Right lobe of liver (tissue), 6 donors: ENCODE data around the gene TPT1. TPM values are rescaled to one million over a fixed set of nuclear protein-coding genes. Genes with fewer than 3 reads are reported as not detected.
"Not testable (repeated sequence)": the region's sequence is repeated elsewhere in the genome, so short reads cannot be mapped to it uniquely, and the experiment has no call there.

ENCODE experiments used
- ATAC-seq, 4 donors: fragments of 200-7000 bp; cut with Tn5 transposase; one replicate each; pipeline ENCODE4 v1.9.1; 2020; ENCODE audit warnings: mild to moderate bottlenecking in 4 of 4, moderate library complexity in 4 of 4
- DNase-seq, 3 donors: peaks; one replicate each; pipeline ENCODE4 v3.0.0-alpha.2; 2020
- H3K27ac ChIP-seq, 3 donors: fragments of 200-600 bp; one replicate each; pipeline ENCODE4 v1.8.0; 2022
- H3K27me3 ChIP-seq, 2 donors: fragments of 200-600 bp; one replicate each; pipeline ENCODE4 v1.8.0; 2022
- H3K36me3 ChIP-seq, 4 donors: fragments of 200-600 bp; sonication (generic) in 1 of 4; one replicate each; pipeline versions ENCODE4 v1.5.1 to v1.8.0; 2017 to 2022; ENCODE audit warnings: control low read depth in 1 of 4
- H3K4me1 ChIP-seq, 4 donors: fragments of 200-600 bp; sonication (generic) in 1 of 4; one replicate each; pipeline versions ENCODE4 v1.5.1 to v1.8.0; 2017 to 2022; ENCODE audit warnings: control low read depth in 1 of 4
- H3K4me3 ChIP-seq, 3 donors: fragments of 200-600 bp; one replicate each; pipeline ENCODE4 v1.8.0; 2022
- H3K9me3 ChIP-seq, 4 donors: fragments of 200-600 bp; sonication (generic) in 1 of 4; one replicate each; pipeline versions ENCODE4 v1.5.1 to v1.8.0; 2017 to 2022; ENCODE audit warnings: control low read depth in 1 of 4
- CTCF ChIP-seq, 4 donors: fragments of 200-600 bp in 3 of 4; fragments of 450-650 bp in 1 of 4; IDR thresholded peaks; one replicate each; pipeline versions ENCODE4 v1.5.1 to v1.8.0; 2016 to 2022; ENCODE audit warnings: antibody characterized with exemption in 4 of 4, mild to moderate bottlenecking in 2 of 4
- POLR2A ChIP-seq: fragments of 450-650 bp; IDR thresholded peaks from one replicate; pipeline ENCODE4 v1.6.1; 2017; ENCODE audit warnings: antibody characterized with exemption, mild to moderate bottlenecking
- WGBS: methylation state at CpG from one replicate; pipeline ENCODE4 v1.1.6; 2018; ENCODE audit warnings: low coverage, low lambda C conversion rate; ENCODE audit not compliant: insufficient coverage; ENCODE audit errors: missing lambda C conversion rate; 5-methylcytosine and 5-hydroxymethylcytosine counted together
- intact Hi-C, 2 donors: fragments of 100-400 bp; cut with DNase I; formaldehyde crosslinking; loops; one replicate each; pipeline versions ENCODE4 v1.11.2 to v1.14.1; 2022
- total RNA-seq, 6 experiments: library from RNA; depleted of rRNA in 2 of 6; stranded (reverse); fragments of >200 nt in 2 of 6; fragmentation: NEBNext Ultra II Directional in 3 of 6; extraction: Animal tissue kit (Norgen Biotek cat#: 25700) in 3 of 6; gene quantifications; one replicate each; pipeline versions ENCODE4 v1.1.0 to v1.2.4, GENCODE V29; 2016 to 2023
- donor health status: DM: no; HTN: yes; CAD: no.
- donor health status: DM: no; HTN: no; CAD: no.
- donor health status: DM: no; HTN: no; CAD: no.
- donor health status: DM: no; HTN: yes; CAD: no.
- donor health status: DM: no; HTN: yes; CAD: no.

The TPT1 gene
- total RNA-seq, 6 experiments from 2014 or later, result 1,466 to 3,393 (median 2,295) TPM

DNA sequence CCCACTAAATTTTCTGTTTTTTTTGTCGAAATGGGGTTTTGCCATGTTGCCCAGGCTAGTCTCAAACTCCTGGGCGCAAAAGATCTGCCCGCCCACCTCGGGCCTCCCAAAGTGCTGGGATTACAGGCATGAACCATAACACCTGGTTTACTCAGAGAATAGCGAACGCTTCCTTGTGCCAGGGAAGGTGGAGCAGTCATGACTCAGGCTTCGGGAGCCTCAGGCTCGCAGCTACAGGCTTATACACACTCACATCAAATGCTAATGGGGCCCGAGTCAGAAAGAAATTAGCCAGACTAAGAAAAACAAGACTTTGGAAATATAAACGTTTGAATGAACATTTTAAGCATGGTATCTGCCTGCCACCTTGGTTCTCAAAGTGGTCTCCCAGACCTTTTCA, 11.0 kb upstream of the TPT1 start:
- Histone ChIP-seq H3K9me3 (no peaks in the 10 kb centered on the region), H3K4me3 (no peak overlapping the region), H3K27me3 (no peaks in the 10 kb centered on the region), H3K27ac (no peak overlapping the region), H3K36me3 (peaks cover 0 to 10% (median 7%) of the 10 kb centered on the region in 4 donors), H3K4me1 (no peaks in the 10 kb centered on the region)
- intact Hi-C loops, result no loop called here
- DNase-seq (no peak), ATAC-seq (no peak)
- TF ChIP-seq CTCF (IDR thresholded peaks at IDR 0.05), result no peak
- TF ChIP-seq POLR2A, result no peak
- WGBS, result 85% methylated on average over 10 of the region's 10 CpGs

DNA sequence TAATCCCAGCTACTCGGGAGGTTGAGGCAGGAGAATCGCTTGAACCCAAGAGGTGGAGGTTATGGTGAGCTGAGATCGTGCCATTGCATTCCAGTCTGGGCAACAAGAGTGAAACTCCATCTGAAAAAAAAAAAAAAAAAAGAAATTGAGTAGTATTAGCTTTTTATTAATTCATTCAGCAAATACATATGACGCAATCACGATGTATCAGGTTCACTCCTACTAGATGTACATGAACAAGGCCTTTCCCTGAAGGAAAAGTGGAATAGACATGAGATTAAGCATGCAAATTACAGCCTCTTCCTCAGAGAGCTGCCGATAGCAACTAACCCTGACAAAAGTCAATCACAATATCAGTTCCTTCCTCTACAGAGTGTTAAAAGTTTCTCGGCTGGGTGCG, 9.2 kb upstream of the TPT1 start:
- no peaks in the 10 kb centered on the region for H3K4me1 ChIP-seq
- peaks cover 0 to 10% (median 5%) of the 10 kb centered on the region in 4 donors for H3K36me3 ChIP-seq
- no peak overlapping the region for H3K27ac ChIP-seq
- H3K9me3 ChIP-seq, result no peaks in the 10 kb centered on the region
- no peak for DNase-seq
- H3K27me3 ChIP-seq, result no peaks in the 10 kb centered on the region
- no peak for ATAC-seq
- WGBS, result 86% methylated on average over 3 of the region's 8 CpGs
- intact Hi-C loops, result no loop called here
- TF ChIP-seq CTCF (IDR thresholded peaks at IDR 0.05) (no peak), POLR2A (no peak)
- no peak overlapping the region for H3K4me3 ChIP-seq

DNA sequence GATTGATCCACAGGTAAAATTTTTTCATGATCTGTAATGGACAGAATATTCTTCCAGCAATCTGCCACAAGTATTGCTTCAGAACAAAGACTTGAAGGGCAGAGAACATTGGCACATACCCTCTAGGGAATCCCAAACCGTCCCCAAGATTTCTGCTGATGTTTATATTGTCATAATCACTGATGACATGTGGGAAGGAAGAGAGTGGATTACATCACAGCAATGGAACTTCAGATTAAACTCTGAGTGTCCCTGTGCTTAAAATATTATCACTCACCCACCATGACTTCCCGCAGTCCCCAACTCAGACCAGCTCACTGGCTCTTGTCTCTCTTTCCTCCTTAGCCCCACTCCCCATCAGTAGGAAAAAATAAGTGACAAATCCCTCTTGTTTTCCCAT, 8.5 kb upstream of the TPT1 start:
- no peak overlapping the region for H3K27ac ChIP-seq
- ATAC-seq (peak in 1 of 4 donors; percentile 30), DNase-seq (no peak)
- TF ChIP-seq POLR2A, result no peak
- TF ChIP-seq CTCF (IDR thresholded peaks at IDR 0.05), result no peak
- H3K36me3 ChIP-seq, result peaks cover 0 to 14% (median 4%) of the 10 kb centered on the region in 4 donors
- H3K27me3 ChIP-seq, result no peaks in the 10 kb centered on the region
- no peak overlapping the region for H3K4me3 ChIP-seq
- intact Hi-C loops, result no loop called here
- whole genome bisulfite sequencing, result 45% methylated on average over 2 of the region's 2 CpGs
- no peaks in the 10 kb centered on the region for H3K9me3 ChIP-seq
- H3K4me1 ChIP-seq, result no peaks in the 10 kb centered on the region

DNA sequence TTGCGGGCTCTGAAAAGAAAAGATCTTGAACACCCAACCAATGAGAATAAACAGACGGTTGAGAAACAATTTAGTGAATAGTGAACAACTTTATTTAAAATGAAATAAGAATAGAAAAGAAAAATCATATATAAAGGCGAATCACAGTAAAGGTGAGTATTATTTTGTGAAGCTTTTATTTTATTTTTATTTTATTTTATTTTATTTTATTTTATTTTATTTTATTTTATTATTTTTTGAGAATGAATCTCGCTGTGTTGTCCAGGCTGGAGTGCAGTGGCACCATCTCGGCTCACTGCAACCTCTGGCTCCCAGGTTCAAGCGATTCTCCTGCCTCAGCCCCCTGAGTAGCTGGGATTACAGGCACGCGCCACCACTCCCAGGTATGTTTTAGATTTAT, 3.1 kb upstream of the TPT1 start:
- intact Hi-C loops, H3K4me3 ChIP-seq, H3K27ac ChIP-seq, H3K27me3 ChIP-seq, ATAC-seq, H3K9me3 ChIP-seq, DNase-seq: not testable (repeated sequence)
- Histone ChIP-seq H3K36me3 (peaks cover 4 to 15% (median 13%) of the 10 kb centered on the region in 4 donors), H3K4me1 (peaks cover 0 to 12% (median 5%) of the 10 kb centered on the region in 4 donors)
- 91% methylated on average over 8 of the region's 8 CpGs for WGBS

DNA sequence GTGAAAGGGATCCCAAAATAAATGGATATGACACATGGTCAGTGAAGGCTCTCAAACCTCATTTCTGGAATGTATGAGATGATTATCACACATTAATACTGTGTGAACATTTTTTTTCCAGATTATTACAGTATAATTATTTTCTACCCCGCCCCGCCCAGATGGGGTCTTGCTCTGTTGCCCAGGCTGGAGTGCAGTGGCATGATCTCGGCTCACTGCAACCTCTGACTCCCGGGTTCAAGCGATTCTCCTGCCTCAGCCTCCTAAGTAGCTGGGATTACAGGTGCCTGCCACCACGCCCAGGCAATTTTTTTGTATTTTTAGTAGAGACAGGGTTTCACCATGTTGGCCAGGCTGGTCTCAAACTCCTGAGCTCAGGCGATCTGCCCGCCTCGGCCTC, 2.1 kb upstream of the TPT1 start:
- H3K4me1 ChIP-seq, result peaks cover 0 to 22% (median 10%) of the 10 kb centered on the region in 4 donors
- H3K27ac ChIP-seq, H3K9me3 ChIP-seq, ATAC-seq, DNase-seq, H3K27me3 ChIP-seq, intact Hi-C loops, H3K4me3 ChIP-seq: not testable (repeated sequence)
- peaks cover 4 to 25% (median 22%) of the 10 kb centered on the region in 4 donors for H3K36me3 ChIP-seq
- WGBS, result 87% methylated on average over 7 of the region's 9 CpGs

GRCh38 chr13:45342668-45343067, 1.7 kb upstream of the TPT1 start:
- ATAC-seq, DNase-seq, intact Hi-C loops, H3K9me3 ChIP-seq, H3K27me3 ChIP-seq: not testable (repeated sequence)
- Histone ChIP-seq H3K36me3 (peaks cover 4 to 29% (median 24%) of the 10 kb centered on the region in 4 donors), H3K4me3 (peak overlapping the region in 1 of 3 donors; percentile 63), H3K4me1 (peaks cover 0 to 26% (median 12%) of the 10 kb centered on the region in 4 donors), H3K27ac (peak overlapping the region; percentile 94 to 98 (median 95))
- 98% methylated on average over 14 of the region's 14 CpGs for whole genome bisulfite sequencing
